ENCODE results near the gene GCHFR.

The GCHFR gene

GRCh38 chr15:40790718-40791117 lies 26.9 kb downstream of the GCHFR start:
- H3K27ac ChIP-seq: no peak overlapping the region

GRCh38 chr15:40792394-40792793 lies 28.5 kb downstream of the GCHFR start:
- Histone ChIP-seq H3K4me1 (ENCODE audit: control insufficient read depth in 1 of 2, insufficient read depth in 1 of 2, low read depth in 1 of 2, low read length in 1 of 2) (peaks cover 22 to 25% of the 10 kb centered on the region in 2 experiments), H3K9me3 (no peaks in the 10 kb centered on the region), H3K27me3 (no peaks in the 10 kb centered on the region), H3K4me3 (ENCODE audit: low read depth in 1 of 2, low read length in 1 of 2) (no peak overlapping the region), H3K36me3 (no peaks in the 10 kb centered on the region), H3K27ac (no peak overlapping the region)
- no peak for TF ChIP-seq CTCF (IDR thresholded peaks at IDR 0.05)

More at GRCh38 chr15:40790718-40791117, 26.9 kb downstream of the GCHFR start:
- Histone ChIP-seq H3K9me3 (no peaks in the 10 kb centered on the region), H3K4me3 (ENCODE audit: low read depth in 1 of 2, low read length in 1 of 2) (no peak overlapping the region), H3K36me3 (no peaks in the 10 kb centered on the region), H3K27me3 (no peaks in the 10 kb centered on the region), H3K4me1 (ENCODE audit: control insufficient read depth in 1 of 2, insufficient read depth in 1 of 2, low read depth in 1 of 2, low read length in 1 of 2) (peaks cover 32 to 35% of the 10 kb centered on the region in 2 experiments)
- TF ChIP-seq CTCF (IDR thresholded peaks at IDR 0.05): no peak

- TF ChIP-seq CTCF (IDR thresholded peaks at IDR 0.05): no peak
- Histone ChIP-seq H3K9me3 (no peaks in the 10 kb centered on the region), H3K4me1 (ENCODE audit: control insufficient read depth in 1 of 2, insufficient read depth in 1 of 2, low read depth in 1 of 2, low read length in 1 of 2) (peaks cover 15 to 17% of the 10 kb centered on the region in 2 experiments), H3K4me3 (ENCODE audit: low read depth in 1 of 2, low read length in 1 of 2) (no peak overlapping the region), H3K27me3 (no peaks in the 10 kb centered on the region), H3K36me3 (no peaks in the 10 kb centered on the region), H3K27ac (no peak overlapping the region)
Measured at GRCh38 chr15:40793216-40793989, 29.5 kb downstream of the GCHFR start.

GRCh38 chr15:40796041-40796440 lies 32.2 kb downstream of the GCHFR start:
- Histone ChIP-seq H3K4me3 (ENCODE audit: low read depth in 1 of 2, low read length in 1 of 2) (no peak overlapping the region), H3K36me3 (no peaks in the 10 kb centered on the region), H3K4me1 (ENCODE audit: control insufficient read depth in 1 of 2, insufficient read depth in 1 of 2, low read depth in 1 of 2, low read length in 1 of 2) (peaks cover 7% of the 10 kb centered on the region in 2 experiments), H3K27ac (no peak overlapping the region), H3K27me3 (no peaks in the 10 kb centered on the region), H3K9me3 (no peaks in the 10 kb centered on the region)
- TF ChIP-seq CTCF (IDR thresholded peaks at IDR 0.05): no peak

- H3K4me3 ChIP-seq (ENCODE audit: low read depth in 1 of 2, low read length in 1 of 2): no peak overlapping the region
- TF ChIP-seq CTCF (IDR thresholded peaks at IDR 0.05): no peak
- no peaks in the 10 kb centered on the region for H3K36me3 ChIP-seq
- H3K9me3 ChIP-seq: no peaks in the 10 kb centered on the region
- H3K27me3 ChIP-seq: no peaks in the 10 kb centered on the region
- no peak overlapping the region for H3K27ac ChIP-seq
- H3K4me1 ChIP-seq (ENCODE audit: control insufficient read depth in 1 of 2, insufficient read depth in 1 of 2, low read depth in 1 of 2, low read length in 1 of 2): peaks cover 7% of the 10 kb centered on the region in 2 experiments
Measured at GRCh38 chr15:40796512-40796911, 32.6 kb downstream of the GCHFR start.
